GM10248 (cell line): Measurements from ENCODE around the gene LSM14A.

ENCODE experiments used
- CTCF ChIA-PET: fragments of 300-600 bp; sonication (Branson Sonifier 250); formaldehyde crosslinking; extraction: SDS; loops from one replicate; lab custom pipeline; 2021; ENCODE audit warnings: antibody characterized with exemption; lab: Yijun Ruan, JAX
- POLR2A ChIA-PET: fragments of 350-650 bp; sonication (Branson Sonifier 250); formaldehyde crosslinking; extraction: SDS; loops from one replicate; lab custom pipeline; 2020; ENCODE audit warnings: antibody characterized with exemption; lab: Yijun Ruan, JAX
- DNase-seq: peaks from one replicate; pipeline ENCODE4 v3.0.0; 2012; ENCODE audit errors: extremely low spot score
- CTCF ChIP-seq: IDR thresholded peaks from 2 replicates; pipeline ENCODE4 v1.5.1; 2012; ENCODE audit warnings: mild to moderate bottlenecking, low read depth; ENCODE audit errors: extremely low read depth, missing control alignments, control extremely low read depth

The LSM14A gene

GRCh38 chr19:34145741-34146202 lies 26.5 kb upstream of the LSM14A start:
- ChIA-PET CTCF (interaction anchor here (0.6 to 8.2 kb wide), 17 partner anchors 10 to 368 kb away, joined by 3 to 57 read pairs (median 5); no protein-coding TSS in a partner anchor), POLR2A (no interaction called here)
- peak; percentile 62 for DNase-seq
- TF ChIP-seq CTCF, result peak; percentile 74

- no peak for DNase-seq
- CTCF ChIA-PET, result interaction anchor here (1.4 to 8.2 kb wide), 3 partner anchors 10 to 371 kb away, joined by 3 to 57 read pairs (median 8); no protein-coding TSS in a partner anchor
- POLR2A ChIA-PET, result no interaction called here
- TF ChIP-seq CTCF, result no peak
These were observed 23.6 kb upstream of the LSM14A start for GRCh38 chr19:34148658-34149185.

- TF ChIP-seq CTCF, result no peak
- CTCF ChIA-PET, result interaction anchor here (1.1 to 8.2 kb wide), 2 partner anchors 108 to 372 kb away, joined by 3 to 57 read pairs; no protein-coding TSS in a partner anchor
- POLR2A ChIA-PET, result no interaction called here
- no peak for DNase-seq
These were observed 22.4 kb upstream of the LSM14A start for GRCh38 chr19:34149873-34150272.

- ChIA-PET POLR2A (no interaction called here), CTCF (interaction anchor here (1.1 kb wide), 1 partner anchor 109 kb away, joined by 3 read pairs; no protein-coding TSS in a partner anchor)
- DNase-seq, result no peak
- TF ChIP-seq CTCF, result no peak
These were observed 21.7 kb upstream of the LSM14A start for GRCh38 chr19:34150558-34150957.

GRCh38 chr19:34151439-34151838 lies 20.9 kb upstream of the LSM14A start:
- ChIA-PET POLR2A (no interaction called here), CTCF (no interaction called here)
- no peak for DNase-seq
- no peak for TF ChIP-seq CTCF

- ChIA-PET CTCF (no interaction called here), POLR2A (interaction anchor here (0.6 kb wide), 1 partner anchor 20 kb away, joined by 4 read pairs; no protein-coding TSS in a partner anchor)
- TF ChIP-seq CTCF, result no peak
- DNase-seq, result no peak
These were observed 17.9 kb upstream of the LSM14A start for GRCh38 chr19:34154401-34154800.
